ENCODE measurements around the gene USP47.

The USP47 gene

GRCh38 chr11:11965656-11966353, 124.0 kb downstream of the USP47 start:
- H3K27ac ChIP-seq, result no peak overlapping the region
- TF ChIP-seq ZFX (IDR thresholded peaks at IDR 0.05; ENCODE audit: borderline replicate concordance) (no peak), CTCF (IDR thresholded peaks at IDR 0.05) (no peak)

- H3K27ac ChIP-seq, result no peak overlapping the region
- TF ChIP-seq ZFX (IDR thresholded peaks at IDR 0.05; ENCODE audit: borderline replicate concordance), result no peak
- no peak for TF ChIP-seq CTCF (IDR thresholded peaks at IDR 0.05)
Observed at GRCh38 chr11:11966354-11966741, 124.6 kb downstream of the USP47 start.

- TF ChIP-seq CTCF (IDR thresholded peaks at IDR 0.05), result peak; percentile 93
- TF ChIP-seq ZFX (IDR thresholded peaks at IDR 0.05; ENCODE audit: borderline replicate concordance), result no peak
- no peak overlapping the region for H3K27ac ChIP-seq
Observed at GRCh38 chr11:11966826-11967668, 125.3 kb downstream of the USP47 start.

GRCh38 chr11:11967669-11968510, 126.1 kb downstream of the USP47 start:
- no peak overlapping the region for H3K27ac ChIP-seq
- TF ChIP-seq CTCF (IDR thresholded peaks at IDR 0.05) (no peak), ZFX (IDR thresholded peaks at IDR 0.05; ENCODE audit: borderline replicate concordance) (no peak)

- no peak overlapping the region for H3K27ac ChIP-seq
- TF ChIP-seq ZFX (IDR thresholded peaks at IDR 0.05; ENCODE audit: borderline replicate concordance) (no peak), CTCF (IDR thresholded peaks at IDR 0.05) (no peak)
Observed at GRCh38 chr11:11968511-11969280, 126.9 kb downstream of the USP47 start.

- TF ChIP-seq ZFX (IDR thresholded peaks at IDR 0.05; ENCODE audit: borderline replicate concordance) (no peak), CTCF (IDR thresholded peaks at IDR 0.05) (no peak)
- H3K27ac ChIP-seq, result no peak overlapping the region
Observed at GRCh38 chr11:11969380-11970215, 127.8 kb downstream of the USP47 start.

Measured in 22Rv1 (cell line).